GM12872 (cell line): ENCODE data around the gene LRRC4C.

Experiments
- CTCF ChIP-seq: IDR thresholded peaks from 3 replicates; pipeline ENCODE4 v1.5.1; 2011; ENCODE audit warnings: low read depth, mild to moderate bottlenecking, low read length, moderate library complexity; ENCODE audit not compliant: insufficient read depth

LRRC4C gene

GRCh38 chr11:41085123-41085522 is 374.3 kb downstream of the LRRC4C start:
- no peak for TF ChIP-seq CTCF

- no peak for TF ChIP-seq CTCF
Measured at GRCh38 chr11:41081756-41082285, 377.6 kb downstream of the LRRC4C start.

GRCh38 chr11:41074318-41074717 is 385.1 kb downstream of the LRRC4C start:
- no peak for TF ChIP-seq CTCF

GRCh38 chr11:41065432-41065831 is 394.0 kb downstream of the LRRC4C start:
- TF ChIP-seq CTCF: no peak

- no peak for TF ChIP-seq CTCF
Measured at GRCh38 chr11:41058138-41058537, 401.3 kb downstream of the LRRC4C start.

GRCh38 chr11:41056892-41057569 is 402.4 kb downstream of the LRRC4C start:
- no peak for TF ChIP-seq CTCF

- TF ChIP-seq CTCF: no peak
Measured at GRCh38 chr11:41053894-41054293, 405.6 kb downstream of the LRRC4C start.
